ENCODE results near the gene TRIM47. TPM values are rescaled to one million over a fixed set of nuclear protein-coding genes. Genes with fewer than 3 reads are reported as not detected.
"Not testable (repeated sequence)": the region's sequence is repeated elsewhere in the genome, so short reads cannot be mapped to it uniquely, and the experiment has no call there.

Gene TRIM47
- total RNA-seq, 1 donor from 2014 or later: 18.8 TPM

DNA sequence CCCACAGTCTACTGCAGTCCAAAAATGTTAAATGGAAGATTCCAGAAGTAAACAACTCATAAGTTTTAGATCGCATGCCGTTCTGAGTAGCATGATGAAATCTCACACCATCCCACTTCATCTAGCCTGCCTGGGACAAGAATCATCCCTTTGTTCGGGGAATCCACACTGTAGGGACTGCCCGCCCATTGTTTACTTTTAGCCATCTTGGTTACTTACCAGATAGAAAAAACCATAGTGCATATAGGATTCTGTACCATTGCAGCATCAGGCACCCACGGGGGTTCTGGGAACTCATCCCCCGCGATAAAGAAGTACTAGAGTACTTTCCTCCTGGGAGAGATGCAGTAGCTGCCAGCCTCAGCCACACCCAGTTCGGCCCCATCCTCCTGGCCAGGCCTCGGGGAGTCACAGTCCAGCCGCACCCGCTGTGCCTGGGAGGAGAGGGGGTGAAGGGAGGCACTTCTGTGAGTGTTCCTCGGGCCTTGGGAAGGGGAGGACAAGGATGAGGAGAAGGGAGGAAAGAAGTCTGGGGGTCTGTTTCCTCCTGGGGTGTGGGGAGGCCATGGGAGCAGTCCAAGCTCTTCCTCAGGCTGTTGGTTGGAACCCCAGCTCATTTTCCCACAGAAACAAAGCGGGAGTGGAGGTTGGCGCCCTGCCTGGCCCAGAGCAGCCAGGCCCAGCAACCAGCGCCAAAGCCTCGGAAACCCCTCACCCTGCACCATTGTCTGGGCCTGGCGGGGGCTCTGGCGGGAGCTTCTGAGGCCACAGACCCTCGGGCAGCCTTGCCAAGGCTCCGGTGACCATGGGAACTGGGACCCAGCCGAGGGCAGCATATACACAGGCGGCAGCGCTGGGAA lies 8.9 kb downstream of the TRIM47 start:
- no peak for DNase-seq (ENCODE audit: low spot score)

- DNase-seq (ENCODE audit: low spot score): not testable (repeated sequence)
These were observed 9.6 kb downstream of the TRIM47 start for GRCh38 chr17:75868730-75869281.

GRCh38 chr17:75865404-75866188 lies 12.8 kb downstream of the TRIM47 start:
- DNase-seq (ENCODE audit: low spot score): not testable (repeated sequence)

- DNase-seq (ENCODE audit: low spot score): not testable (repeated sequence)
These were observed 13.5 kb downstream of the TRIM47 start for GRCh38 chr17:75864887-75865286.

DNA sequence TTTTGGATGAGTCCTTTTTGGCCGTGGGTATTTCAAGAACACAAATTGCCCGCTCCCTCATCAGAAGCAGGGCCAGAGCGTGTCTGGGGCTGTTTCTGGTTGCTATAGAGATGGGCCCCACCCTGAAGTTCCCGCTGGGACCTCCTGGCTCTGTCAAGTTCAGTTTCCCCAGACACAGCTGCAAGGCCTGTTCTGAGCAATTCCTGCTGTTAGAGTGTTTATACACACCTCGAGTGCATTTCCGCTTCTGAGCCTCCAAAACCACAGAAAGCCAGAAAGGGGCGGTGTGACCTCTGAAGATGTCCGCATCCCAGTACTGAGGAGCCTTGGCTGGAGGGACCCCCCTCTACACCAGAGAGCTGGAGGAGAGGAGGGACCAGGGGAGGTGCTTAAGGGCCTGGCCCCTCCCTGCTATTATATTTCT lies 13.9 kb downstream of the TRIM47 start:
- peak; percentile 87 for DNase-seq (ENCODE audit: low spot score)

- no peak for DNase-seq (ENCODE audit: low spot score)
These were observed 16.5 kb downstream of the TRIM47 start for GRCh38 chr17:75861927-75862317.

- DNase-seq (ENCODE audit: low spot score): not testable (repeated sequence)
These were observed 19.0 kb downstream of the TRIM47 start for GRCh38 chr17:75859358-75859757.

- DNase-seq (ENCODE audit: low spot score): no peak
These were observed 22.2 kb downstream of the TRIM47 start for GRCh38 chr17:75856062-75856756.

DNA sequence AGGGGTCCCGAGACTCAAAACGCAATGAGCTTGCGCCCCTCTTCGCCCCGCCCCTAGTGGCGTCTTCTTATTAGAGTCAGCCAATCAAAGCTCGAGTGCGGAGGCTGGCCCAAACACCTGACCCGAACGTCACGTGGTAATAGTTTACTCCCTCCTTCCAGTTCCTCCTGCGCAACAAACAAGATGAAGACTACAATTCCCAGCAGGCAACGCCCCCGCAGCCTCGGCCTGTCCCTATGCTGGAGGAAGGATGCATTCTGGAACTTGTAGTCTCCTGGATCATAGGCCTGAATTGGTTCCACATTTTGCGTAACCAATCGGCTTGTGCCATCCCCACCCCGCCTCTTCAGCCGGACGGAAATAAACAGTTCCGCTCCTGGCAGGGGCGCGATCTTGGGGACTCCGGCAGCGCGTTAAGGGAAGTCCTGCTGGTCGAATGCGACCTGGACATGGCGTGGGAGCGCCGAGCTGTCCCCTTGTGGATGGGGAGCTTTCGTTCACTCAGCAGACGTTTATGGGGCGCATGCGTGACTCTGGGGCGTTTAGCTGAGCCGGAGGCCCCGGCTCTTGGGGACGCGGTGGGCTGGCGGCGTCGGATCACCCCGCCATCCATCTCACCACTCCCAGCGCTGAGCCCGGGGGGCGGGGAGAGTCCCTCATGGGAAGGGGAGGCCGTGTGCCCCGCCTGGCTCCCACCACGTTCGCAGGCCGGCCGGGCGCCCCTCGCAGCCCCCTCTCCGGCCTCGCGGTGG lies 22.9 kb downstream of the TRIM47 start, which contains the start of gene WBP2:
Gene WBP2 (minus strand): TSS at position 26 of the 752 bp plus-strand sequence. CDS start 38 bp downstream, outside the sequence.
- peak; percentile 100 for DNase-seq (ENCODE audit: low spot score)

GRCh38 chr17:75854881-75855309 lies 23.5 kb downstream of the TRIM47 start:
- no peak for DNase-seq (ENCODE audit: low spot score)

DNA sequence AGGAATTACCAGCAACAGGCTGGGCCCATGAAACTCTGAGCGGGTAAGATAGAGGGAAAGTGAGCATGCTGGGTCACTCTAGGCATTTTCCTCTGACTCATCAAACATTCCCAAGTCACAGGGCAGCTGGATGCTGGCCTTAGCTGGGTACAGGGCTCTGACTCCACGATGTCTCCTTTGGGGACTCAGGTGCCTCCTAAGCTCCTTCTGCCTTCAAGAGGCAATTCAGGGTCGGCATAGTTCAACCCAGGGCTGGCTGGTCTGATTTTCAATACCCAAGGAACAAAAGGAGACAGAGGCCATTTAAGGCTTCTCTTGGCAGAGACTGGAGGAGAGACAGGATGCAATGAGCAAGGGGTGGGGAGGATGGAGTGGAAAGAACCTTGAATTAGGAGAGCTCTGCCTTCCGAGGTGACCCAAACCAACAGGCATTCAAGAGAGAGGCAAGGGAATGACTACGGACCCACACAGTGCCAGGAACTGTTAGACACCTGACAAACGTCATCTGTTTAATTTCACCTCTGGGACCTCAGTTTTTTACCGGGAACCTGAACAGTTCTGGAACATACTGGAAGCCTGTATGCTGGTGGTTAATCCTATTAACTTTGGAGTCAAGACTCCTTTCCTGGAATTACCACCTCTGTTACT lies 24.2 kb downstream of the TRIM47 start:
- DNase-seq (ENCODE audit: low spot score): peak; percentile 58

- no peak for DNase-seq (ENCODE audit: low spot score)
These were observed 24.9 kb downstream of the TRIM47 start for GRCh38 chr17:75853433-75853832.

DNA sequence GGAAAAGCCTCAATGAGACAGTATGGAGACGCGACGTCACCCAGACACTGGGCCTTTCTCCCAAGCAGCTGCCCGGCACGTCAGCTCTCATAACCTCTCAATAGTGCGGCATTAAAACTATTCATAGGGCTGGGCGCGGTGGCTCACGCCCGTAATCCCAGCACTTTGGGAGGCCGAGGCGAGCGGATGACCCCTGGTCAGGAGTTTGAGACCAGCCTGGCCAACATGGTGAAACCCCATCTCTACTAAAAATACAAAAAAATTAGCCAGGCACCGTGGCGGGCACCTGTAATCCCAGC lies 26.7 kb downstream of the TRIM47 start:
- DNase-seq (ENCODE audit: low spot score): not testable (repeated sequence)

- DNase-seq (ENCODE audit: low spot score): no peak
These were observed 27.3 kb downstream of the TRIM47 start for GRCh38 chr17:75850928-75851692.

DNA sequence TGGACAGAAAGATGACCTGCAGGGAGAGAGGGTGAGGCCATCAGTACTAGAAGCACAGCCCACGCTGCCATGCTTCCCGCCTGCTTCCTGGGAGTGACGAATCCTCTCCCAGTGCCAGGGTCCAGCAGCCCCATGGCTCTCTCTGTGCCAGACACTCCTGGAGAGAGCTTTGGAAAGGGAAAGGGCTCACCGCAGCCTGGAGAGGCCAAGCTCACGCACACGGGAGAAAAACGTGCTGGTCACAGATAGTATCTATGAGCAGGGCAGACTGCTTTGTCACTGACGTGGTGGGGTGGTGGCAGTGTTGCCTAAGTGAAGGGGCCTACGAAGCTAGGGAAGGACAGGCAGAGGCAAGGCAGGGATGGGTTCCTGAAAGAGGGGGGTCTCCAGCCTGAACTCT lies 28.7 kb downstream of the TRIM47 start:
- no peak for DNase-seq (ENCODE audit: low spot score)

- no peak for DNase-seq (ENCODE audit: low spot score)
These were observed 29.1 kb downstream of the TRIM47 start for GRCh38 chr17:75849279-75849646.

GRCh38 chr17:75848523-75849278 lies 29.7 kb downstream of the TRIM47 start:
- DNase-seq (ENCODE audit: low spot score): peak; percentile 55

- no peak for DNase-seq (ENCODE audit: low spot score)
These were observed 30.5 kb downstream of the TRIM47 start for GRCh38 chr17:75847614-75848522.

Data from umbilical cord (tissue), 2 donors.